Stomach (tissue), 4 donors: ENCODE data around the gene FTSJ3.

Experiments
- POLR2AphosphoS5 ChIP-seq, 3 donors: sonication (generic); formaldehyde crosslinking; IDR thresholded peaks; one replicate each; pipeline ENCODE4 v1.6.1; 2016; ENCODE audit warnings: antibody characterized with exemption in 3 of 3
- TF ChIP-seq, protein P1 (sequence below), 7 experiments: fragments of 450-650 bp in 4 of 7; fragments of 200-600 bp in 3 of 7; sonication (generic) in 3 of 7; IDR thresholded peaks; one replicate each; pipeline ENCODE4 v1.5.1; 2016 to 2019; ENCODE audit warnings: antibody characterized with exemption in 7 of 7, control low read depth in 2 of 7, mild to moderate bottlenecking in 1 of 7

DNA sequence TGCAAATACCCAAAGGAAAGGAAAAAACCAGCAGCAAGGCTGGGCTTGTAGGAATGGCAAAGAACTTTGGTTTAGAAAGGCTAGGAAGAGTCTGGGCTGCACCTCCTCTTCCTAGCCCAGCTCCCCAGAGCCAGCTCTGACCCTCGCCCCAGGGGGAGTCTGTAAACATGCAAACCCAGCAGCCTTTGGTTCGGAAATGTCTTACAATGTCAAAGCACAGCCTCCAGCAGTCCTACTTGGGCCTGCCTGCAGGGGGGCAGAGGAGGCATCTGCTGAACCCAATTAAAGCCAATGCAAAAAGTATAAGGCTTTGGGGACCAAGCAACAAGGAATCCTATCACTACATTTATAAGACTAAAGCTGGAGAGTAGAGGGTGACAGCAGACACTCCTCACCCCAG lies 5.0 kb upstream of the FTSJ3 start:
- TF ChIP-seq, protein P1, sequence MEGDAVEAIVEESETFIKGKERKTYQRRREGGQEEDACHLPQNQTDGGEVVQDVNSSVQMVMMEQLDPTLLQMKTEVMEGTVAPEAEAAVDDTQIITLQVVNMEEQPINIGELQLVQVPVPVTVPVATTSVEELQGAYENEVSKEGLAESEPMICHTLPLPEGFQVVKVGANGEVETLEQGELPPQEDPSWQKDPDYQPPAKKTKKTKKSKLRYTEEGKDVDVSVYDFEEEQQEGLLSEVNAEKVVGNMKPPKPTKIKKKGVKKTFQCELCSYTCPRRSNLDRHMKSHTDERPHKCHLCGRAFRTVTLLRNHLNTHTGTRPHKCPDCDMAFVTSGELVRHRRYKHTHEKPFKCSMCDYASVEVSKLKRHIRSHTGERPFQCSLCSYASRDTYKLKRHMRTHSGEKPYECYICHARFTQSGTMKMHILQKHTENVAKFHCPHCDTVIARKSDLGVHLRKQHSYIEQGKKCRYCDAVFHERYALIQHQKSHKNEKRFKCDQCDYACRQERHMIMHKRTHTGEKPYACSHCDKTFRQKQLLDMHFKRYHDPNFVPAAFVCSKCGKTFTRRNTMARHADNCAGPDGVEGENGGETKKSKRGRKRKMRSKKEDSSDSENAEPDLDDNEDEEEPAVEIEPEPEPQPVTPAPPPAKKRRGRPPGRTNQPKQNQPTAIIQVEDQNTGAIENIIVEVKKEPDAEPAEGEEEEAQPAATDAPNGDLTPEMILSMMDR (IDR thresholded peaks at IDR 0.05) = no peak
- TF ChIP-seq POLR2AphosphoS5 (IDR thresholded peaks at IDR 0.05) = no peak
